CD4-positive, alpha-beta T cell (primary cell): ENCODE measurements around the gene PLRG1. TPM values are rescaled to one million over a fixed set of nuclear protein-coding genes. Genes with fewer than 3 reads are reported as not detected.

Experiments used
- ATAC-seq: fragments of 200-7000 bp; cut with Tn5 transposase; one replicate; pipeline ENCODE4 v1.10.0; 2022; ENCODE audit warnings: mild to moderate bottlenecking; ENCODE audit not compliant: poor library complexity
- CTCF ChIA-PET: fragments of 350-600 bp; sonication (Branson Sonifier 250); formaldehyde crosslinking; loops from one replicate; lab custom pipeline; 2021; ENCODE audit warnings: antibody characterized with exemption, inconsistent platforms; lab: Charles Lee
- POLR2A ChIA-PET: fragments of 350-600 bp; sonication (Branson Sonifier 250); formaldehyde crosslinking; loops from one replicate; lab custom pipeline; 2021; ENCODE audit warnings: antibody characterized with exemption, inconsistent platforms; lab: Charles Lee
- DNase-seq, 14 experiments: peaks; one replicate each; pipeline ENCODE4 v3.0.0-alpha.2; 2013 to 2020; ENCODE audit warnings: mixed read lengths in 2 of 14
- H3K27ac ChIP-seq, 2 donors: one replicate each; pipeline versions ENCODE4 v1.5.1 to v1.7.0; 2013; ENCODE audit warnings: low read length in 2 of 2, low read depth in 1 of 2, mild to moderate bottlenecking in 1 of 2
- H3K27me3 ChIP-seq, 2 experiments: 1 replicate in 1 of 2; 2 replicates in 1 of 2; pipeline versions ENCODE4 v1.6.1 to v1.7.0; 2013; ENCODE audit warnings: low read length in 2 of 2, control low read depth in 1 of 2, mild to moderate bottlenecking in 1 of 2, moderate library complexity in 1 of 2; ENCODE audit not compliant: insufficient read depth in 2 of 2, control insufficient read depth in 1 of 2
- H3K36me3 ChIP-seq: one replicate; pipeline ENCODE4 v1.6.1; 2013; ENCODE audit warnings: low read length, control low read depth; ENCODE audit not compliant: insufficient read depth
- H3K4me1 ChIP-seq: one replicate; pipeline ENCODE4 v1.6.1; 2013; ENCODE audit warnings: low read length, control low read depth; ENCODE audit not compliant: insufficient read depth
- H3K4me3 ChIP-seq: one replicate; pipeline ENCODE4 v1.5.1; 2013; ENCODE audit warnings: mild to moderate bottlenecking, low read length, moderate library complexity
- H3K9me3 ChIP-seq, 2 experiments: 1 replicate in 1 of 2; 2 replicates in 1 of 2; pipeline versions ENCODE4 v1.6.1 to v1.7.0; 2013; ENCODE audit warnings: low read length in 2 of 2, mild to moderate bottlenecking in 2 of 2, control low read depth in 1 of 2, moderate library complexity in 1 of 2; ENCODE audit not compliant: control insufficient read depth in 1 of 2, insufficient read depth in 1 of 2
- H3K27ac Mint-ChIP-seq: one replicate; pipeline ENCODE4 v1.8.0; 2020; ENCODE audit warnings: mixed read lengths
- H3K27me3 Mint-ChIP-seq: one replicate; pipeline ENCODE4 v1.8.0; 2021; ENCODE audit warnings: mixed read lengths
- H3K36me3 Mint-ChIP-seq: one replicate; pipeline ENCODE4 v1.8.0; 2021; ENCODE audit warnings: low read depth, mixed read lengths
- H3K4me1 Mint-ChIP-seq: one replicate; pipeline ENCODE4 v1.8.0; 2021; ENCODE audit warnings: low read depth, mixed read lengths
- H3K4me3 Mint-ChIP-seq: one replicate; pipeline ENCODE4 v1.8.0; 2020; ENCODE audit warnings: mild to moderate bottlenecking, mixed read lengths
- H3K9me3 Mint-ChIP-seq: one replicate; pipeline ENCODE4 v1.8.0; 2020; ENCODE audit warnings: mixed read lengths
- CTCF ChIP-seq: fragments of 200-600 bp; IDR thresholded peaks from one replicate; pipeline ENCODE4 v1.8.0; 2022; ENCODE audit warnings: antibody characterized with exemption, mild to moderate bottlenecking
- intact Hi-C, 2 experiments: fragments of 100-400 bp; cut with DNase I in 1 of 2; cut with micrococcal nuclease in 1 of 2; formaldehyde crosslinking; loops; one replicate each; pipeline versions ENCODE4 v1.15.1 to v1.9.0; 2023 to 2025; cut with DNase I, micrococcal nuclease
- total RNA-seq, 174 experiments: library from RNA in 2 of 174; stranded (reverse) in 2 of 174; gene quantifications; one replicate each; pipeline ENCODE4 v1.2.3 and lab custom pipeline; 2021 to 2026

PLRG1 gene
- total RNA-seq, 2 experiments from 2014 or later = 41.1 to 44.8 TPM

- Mint-ChIP-seq H3K4me1 (no peaks in the 10 kb centered on the region), H3K27me3 (peaks cover 42% of the 10 kb centered on the region), H3K4me3 (no peak overlapping the region), H3K9me3 (no peaks in the 10 kb centered on the region), H3K27ac (no peak overlapping the region), H3K36me3 (no peaks in the 10 kb centered on the region)
- intact Hi-C loops = no loop called here
- Histone ChIP-seq H3K4me3 (no peak overlapping the region), H3K36me3 (no peaks in the 10 kb centered on the region), H3K9me3 (no peaks in the 10 kb centered on the region), H3K27me3 (no peaks in the 10 kb centered on the region), H3K4me1 (no peaks in the 10 kb centered on the region), H3K27ac (no peak overlapping the region)
- no peak for ATAC-seq
- TF ChIP-seq CTCF = no peak
- DNase-seq = no peak
- ChIA-PET POLR2A (no interaction called here), CTCF (interaction anchor here (1.2 kb wide), 1 partner anchor 22 kb away, joined by 3 read pairs; no protein-coding TSS in a partner anchor)
Observed at GRCh38 chr4:154574311-154574710, 24.1 kb upstream of the PLRG1 start.

- H3K9me3 ChIP-seq = no peaks in the 10 kb centered on the region
- H3K27ac ChIP-seq = no peak overlapping the region
- H3K27me3 ChIP-seq = no peaks in the 10 kb centered on the region
- ATAC-seq (no peak), DNase-seq (no peak)
- CTCF ChIA-PET = interaction anchor here (1.2 kb wide), 1 partner anchor 21 kb away, joined by 3 read pairs; no protein-coding TSS in a partner anchor
- H3K4me3 ChIP-seq = no peak overlapping the region
- Mint-ChIP-seq H3K27me3 (peaks cover 36% of the 10 kb centered on the region), H3K36me3 (no peaks in the 10 kb centered on the region), H3K4me1 (no peaks in the 10 kb centered on the region), H3K4me3 (no peak overlapping the region), H3K9me3 (no peaks in the 10 kb centered on the region), H3K27ac (no peak overlapping the region)
- H3K4me1 ChIP-seq = no peaks in the 10 kb centered on the region
- no peaks in the 10 kb centered on the region for H3K36me3 ChIP-seq
- TF ChIP-seq CTCF = no peak
- intact Hi-C loops = no loop called here
- POLR2A ChIA-PET = no interaction called here
Observed at GRCh38 chr4:154573190-154573870, 23.1 kb upstream of the PLRG1 start.

- Histone ChIP-seq H3K27ac (no peak overlapping the region), H3K4me3 (no peak overlapping the region), H3K27me3 (no peaks in the 10 kb centered on the region), H3K36me3 (no peaks in the 10 kb centered on the region), H3K4me1 (no peaks in the 10 kb centered on the region), H3K9me3 (no peaks in the 10 kb centered on the region)
- ATAC-seq = no peak
- Mint-ChIP-seq H3K27ac (no peak overlapping the region), H3K9me3 (no peaks in the 10 kb centered on the region), H3K27me3 (peaks cover 23% of the 10 kb centered on the region), H3K4me3 (no peak overlapping the region), H3K36me3 (no peaks in the 10 kb centered on the region), H3K4me1 (no peaks in the 10 kb centered on the region)
- CTCF ChIA-PET = interaction anchor here (1.7 kb wide), 1 partner anchor 10 kb away, joined by 3 read pairs; no protein-coding TSS in a partner anchor
- POLR2A ChIA-PET = no interaction called here
- TF ChIP-seq CTCF = no peak
- DNase-seq = no peak
- intact Hi-C loops = no loop called here
Observed at GRCh38 chr4:154569584-154569983, 19.4 kb upstream of the PLRG1 start.
